Vagina (tissue), 2 donors: ENCODE results near the gene DHFR2.

Experiments used
- CTCF ChIP-seq, 3 experiments: fragments of 450-650 bp in 2 of 3; fragments of 200-600 bp in 1 of 3; sonication (generic) in 1 of 3; IDR thresholded peaks; one replicate each; pipeline ENCODE4 v1.5.1; 2017 to 2019; ENCODE audit warnings: antibody characterized with exemption in 3 of 3, mild to moderate bottlenecking in 2 of 3, moderate library complexity in 2 of 3
- POLR2A ChIP-seq, 2 donors: fragments of 450-650 bp; IDR thresholded peaks; one replicate each; pipeline ENCODE4 v1.6.1; 2017; ENCODE audit warnings: antibody characterized with exemption in 2 of 2, mild to moderate bottlenecking in 2 of 2, moderate library complexity in 2 of 2

- TF ChIP-seq POLR2A (IDR thresholded peaks at IDR 0.05): no peak
- TF ChIP-seq CTCF (IDR thresholded peaks at IDR 0.05): no peak
Measured at GRCh38 chr3:94011233-94011711, 51.4 kb downstream of the DHFR2 start.
